ENCODE results near the gene ACOT4. TPM values are rescaled to one million over a fixed set of nuclear protein-coding genes. Genes with fewer than 3 reads are reported as not detected.
A peak's percentile ranks its signal among the peaks of the same experiment; 100 is the strongest.
"Not testable (repeated sequence)": the region's sequence is repeated elsewhere in the genome, so short reads cannot be mapped to it uniquely, and the experiment has no call there.

The ACOT4 gene
- total RNA-seq, 1 donor from 2014 or later = 1.2 TPM

GRCh38 chr14:73582102-73582979 is 9.3 kb upstream of the ACOT4 start:
- DNase-seq = not testable (repeated sequence)

- no peak for DNase-seq
These were observed 3.0 kb upstream of the ACOT4 start for GRCh38 chr14:73588695-73589094.

- DNase-seq = no peak
These were observed 2.6 kb upstream of the ACOT4 start for GRCh38 chr14:73589116-73589515.

GRCh38 chr14:73590673-73591004 is 1.0 kb upstream of the ACOT4 start:
- not testable (repeated sequence) for DNase-seq

GRCh38 chr14:73594491-73594890 is 2.8 kb downstream of the ACOT4 start:
- DNase-seq = peak; percentile 11

- no peak for DNase-seq
These were observed 7.8 kb downstream of the ACOT4 start for GRCh38 chr14:73599499-73599898.

- DNase-seq = no peak
These were observed 11.3 kb downstream of the ACOT4 start for GRCh38 chr14:73602994-73603393.

GRCh38 chr14:73606271-73606670 is 14.6 kb downstream of the ACOT4 start:
- DNase-seq = no peak

GRCh38 chr14:73607241-73607640 is 15.6 kb downstream of the ACOT4 start:
- DNase-seq = no peak

- no peak for DNase-seq
These were observed 19.0 kb downstream of the ACOT4 start for GRCh38 chr14:73610687-73611086.

- peak; percentile 73 for DNase-seq
These were observed 20.8 kb downstream of the ACOT4 start, which contains the start of gene ACOT6 for GRCh38 chr14:73612339-73613045. ACOT6 (plus strand) TSS chr14:73612517; CDS start chr14:73612572, 55 bp downstream.

GRCh38 chr14:73613046-73613383 is 21.3 kb downstream of the ACOT4 start:
- DNase-seq = no peak

GRCh38 chr14:73613419-73613963 is 21.8 kb downstream of the ACOT4 start:
- no peak for DNase-seq

GRCh38 chr14:73616831-73617230 is 25.2 kb downstream of the ACOT4 start:
- no peak for DNase-seq

- DNase-seq = no peak
These were observed 27.9 kb downstream of the ACOT4 start for GRCh38 chr14:73619524-73619923.

- DNase-seq = no peak
These were observed 28.6 kb downstream of the ACOT4 start for GRCh38 chr14:73620268-73620667.

- DNase-seq = no peak
These were observed 31.9 kb downstream of the ACOT4 start for GRCh38 chr14:73623504-73624054.

- DNase-seq = no peak
These were observed 34.0 kb downstream of the ACOT4 start for GRCh38 chr14:73625706-73626105.

- DNase-seq = no peak
These were observed 35.5 kb downstream of the ACOT4 start for GRCh38 chr14:73627151-73627558.

- DNase-seq = no peak
These were observed 38.5 kb downstream of the ACOT4 start for GRCh38 chr14:73630009-73630780.

GRCh38 chr14:73633116-73634010 is 41.7 kb downstream of the ACOT4 start:
- DNase-seq = peak; percentile 61
